GM21515 (cell line): ENCODE results near the gene NR2C2.
A peak's percentile ranks its signal among the peaks of the same experiment; 100 is the strongest.

ENCODE experiments used
- ATAC-seq: cut with Tn5 transposase; IDR thresholded peaks from one replicate; pipeline ENCODE4 v1.9.1; 2021; ENCODE audit not compliant: unreplicated experiment

NR2C2 gene

DNA sequence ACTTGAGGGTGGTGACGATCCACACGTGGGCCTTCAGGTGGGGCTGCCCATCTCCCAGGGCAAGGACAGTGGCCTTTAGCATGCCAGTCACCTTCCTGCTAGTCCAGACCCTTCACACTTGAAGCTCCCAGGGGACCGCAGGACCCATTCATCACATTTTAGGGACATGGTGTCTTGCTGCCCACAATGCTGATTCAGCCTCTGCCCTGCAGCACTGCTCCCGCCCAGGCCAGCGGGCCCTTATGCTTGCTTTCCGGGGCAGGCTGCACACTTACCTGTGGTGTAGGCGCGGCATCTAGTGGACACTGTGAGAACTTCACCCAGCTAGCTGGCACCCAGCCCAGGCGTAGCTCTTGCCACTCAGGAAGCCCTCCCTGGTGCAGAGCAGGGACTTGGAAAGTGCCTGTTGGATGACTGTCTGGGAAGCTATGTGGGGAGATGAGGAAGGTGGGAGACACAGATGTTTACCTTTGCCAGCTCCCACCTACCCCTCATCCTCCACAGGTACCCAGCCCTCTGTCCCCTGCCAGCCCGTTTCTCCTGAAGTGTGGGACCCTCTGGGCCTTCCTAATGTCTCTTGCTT, 26.3 kb upstream of the NR2C2 start:
- ATAC-seq: peak; percentile 60

DNA sequence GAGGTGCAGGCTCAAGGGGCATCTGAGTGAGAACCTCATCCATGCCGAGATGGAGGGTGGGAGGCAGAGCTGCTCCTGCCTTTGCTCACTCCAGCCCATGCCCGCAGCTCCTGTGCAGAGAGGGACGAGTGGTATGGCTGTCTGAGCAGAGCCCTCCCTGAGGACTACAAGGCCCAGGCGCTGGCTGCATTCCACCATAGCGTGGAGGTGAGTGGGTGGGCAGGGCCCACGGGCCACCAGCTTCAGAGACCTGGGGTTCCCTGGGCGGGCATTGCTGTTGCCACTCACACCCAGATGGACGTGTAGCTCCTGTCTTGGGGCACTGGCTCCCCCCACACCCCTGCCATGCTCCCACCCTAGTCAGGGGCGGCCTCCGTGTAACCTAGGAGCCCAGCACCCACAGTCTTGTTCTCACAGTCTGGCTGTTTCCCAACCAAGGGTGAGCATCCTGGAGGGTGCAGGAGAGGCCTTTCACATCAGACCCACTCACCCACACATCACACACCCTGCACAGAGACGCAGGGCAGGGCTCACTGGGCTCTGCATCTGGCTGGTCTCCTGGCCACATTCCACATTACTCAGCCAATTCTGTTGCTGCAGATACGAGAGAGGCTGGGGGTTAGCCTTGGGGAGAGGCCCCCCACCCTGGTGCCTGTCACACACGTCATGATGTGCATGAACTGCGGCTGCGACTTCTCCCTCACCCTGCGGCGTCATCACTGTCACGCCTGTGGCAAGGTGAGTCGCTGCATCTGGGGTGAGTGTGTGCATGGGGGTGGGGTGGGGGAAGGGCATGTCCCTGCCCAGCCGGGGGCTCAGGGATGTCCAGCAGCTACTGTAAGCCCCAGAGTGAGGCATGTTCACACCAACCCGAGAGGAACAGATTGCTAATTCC, 25.3 kb upstream of the NR2C2 start:
- ATAC-seq: no peak

DNA sequence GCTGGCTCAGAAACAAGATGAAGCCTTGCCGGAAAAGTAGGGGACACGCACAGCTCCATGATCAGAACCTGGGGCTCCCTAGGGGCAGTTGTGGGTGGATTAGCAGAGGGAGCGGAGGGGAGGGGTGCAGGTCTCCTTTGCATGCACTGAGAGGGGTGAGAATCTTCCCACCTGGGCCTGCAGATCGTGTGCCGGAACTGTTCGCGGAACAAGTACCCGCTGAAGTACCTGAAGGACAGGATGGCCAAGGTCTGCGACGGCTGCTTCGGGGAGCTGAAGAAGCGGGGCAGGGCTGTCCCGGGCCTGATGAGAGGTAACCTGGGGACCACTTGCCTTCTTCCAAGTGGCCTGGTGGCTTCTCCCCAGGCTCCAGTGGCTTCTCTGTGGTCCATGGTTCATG, 24.5 kb upstream of the NR2C2 start:
- no peak for ATAC-seq

DNA sequence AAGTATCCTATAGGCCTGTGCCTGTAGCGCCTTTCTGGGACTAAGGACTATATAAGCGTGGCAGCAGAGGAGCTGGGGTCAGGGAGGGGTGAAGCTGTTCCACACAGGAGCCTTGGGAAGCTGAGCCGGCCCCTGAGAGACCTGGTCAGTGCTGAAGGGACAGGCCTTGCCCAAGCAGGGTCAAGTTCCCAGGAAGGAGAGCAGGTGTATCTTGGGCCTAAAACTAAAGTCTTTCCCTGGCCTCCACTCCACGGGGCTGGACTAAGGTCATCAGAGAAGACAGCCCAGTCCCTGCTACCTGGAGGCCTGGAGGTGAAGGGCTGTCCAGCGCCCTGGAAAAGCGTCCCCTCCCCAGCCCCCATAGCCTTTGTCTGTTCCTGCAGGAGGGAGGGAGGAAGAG, 23.9 kb upstream of the NR2C2 start:
- ATAC-seq: no peak

DNA sequence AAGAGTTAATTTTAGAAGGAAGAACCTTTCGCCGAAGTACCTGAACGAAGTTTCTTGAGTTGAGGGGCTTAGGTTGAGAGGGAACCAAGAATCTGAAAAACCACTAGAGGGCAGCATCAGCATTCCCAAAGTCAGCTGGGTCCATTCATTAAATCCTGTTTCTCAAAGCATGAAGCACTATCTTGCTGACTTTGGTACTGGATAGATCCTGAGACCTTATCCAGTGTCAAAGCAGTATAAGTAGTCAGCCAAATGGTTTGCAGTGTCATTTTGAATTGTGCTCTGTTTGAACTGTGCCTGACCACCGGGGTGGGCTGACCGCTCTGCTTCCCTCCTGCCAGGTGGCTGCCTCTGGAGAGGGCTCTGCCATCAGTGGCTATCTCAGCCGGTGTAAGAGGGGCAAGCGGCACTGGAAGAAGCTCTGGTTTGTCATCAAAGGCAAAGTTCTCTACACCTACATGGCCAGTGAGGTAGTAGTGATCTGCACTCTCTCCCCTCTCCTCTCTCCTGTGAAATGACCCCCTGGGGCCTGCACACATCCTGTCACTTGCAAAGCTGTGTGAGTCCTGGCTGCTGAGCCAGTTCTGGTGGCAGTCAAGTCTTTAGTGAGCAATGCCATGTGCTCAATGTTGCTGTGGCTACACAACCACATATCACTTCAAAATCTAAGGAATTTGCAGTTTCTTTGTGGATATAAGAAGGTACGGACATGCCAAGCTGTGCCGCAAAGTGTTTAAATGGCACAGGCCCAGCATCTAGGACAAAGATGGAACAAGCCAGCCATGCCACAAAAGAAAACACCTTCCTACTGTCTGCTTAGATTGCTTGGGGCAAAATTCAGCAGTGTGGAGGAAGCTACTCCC, 21.4 kb upstream of the NR2C2 start:
- ATAC-seq: no peak

DNA sequence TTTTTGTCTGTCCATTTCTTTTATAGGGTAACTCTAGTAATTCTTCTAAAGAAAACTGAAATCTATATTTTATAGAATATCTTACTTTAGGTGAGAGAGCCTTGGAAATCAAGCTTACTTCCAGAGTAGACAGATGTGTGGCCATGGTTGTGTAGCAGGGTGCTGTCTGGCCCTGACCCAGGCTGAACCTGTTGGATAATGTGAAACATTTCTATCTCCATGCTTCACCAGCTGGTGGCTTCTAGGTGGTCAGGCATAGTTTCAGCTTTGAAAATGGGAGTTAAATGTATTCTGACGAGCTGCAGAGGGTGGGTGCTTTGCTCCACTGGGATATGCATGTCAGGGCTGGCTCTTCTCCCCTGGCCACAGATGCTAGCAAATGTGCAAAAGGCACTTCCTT, 20.8 kb upstream of the NR2C2 start:
- ATAC-seq: no peak

DNA sequence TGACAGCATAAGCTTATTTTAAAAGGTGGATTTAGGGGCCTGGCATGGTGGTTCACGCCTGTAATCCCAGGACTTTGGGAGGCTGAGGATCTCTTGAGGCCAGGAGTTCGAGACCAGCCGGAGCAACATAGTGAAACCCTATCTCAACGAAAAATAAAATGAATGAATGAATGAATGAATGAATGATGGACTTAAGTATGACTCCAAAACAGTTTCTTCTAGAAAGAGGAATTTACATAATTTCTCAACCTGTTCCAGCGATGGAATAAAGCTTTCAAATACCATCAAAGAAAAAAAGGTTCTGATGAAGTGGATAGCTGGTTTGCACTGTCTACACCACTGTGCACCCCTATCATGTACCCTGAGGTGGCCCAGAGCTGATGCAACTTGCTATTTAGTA, 20.1 kb upstream of the NR2C2 start:
- no peak for ATAC-seq

DNA sequence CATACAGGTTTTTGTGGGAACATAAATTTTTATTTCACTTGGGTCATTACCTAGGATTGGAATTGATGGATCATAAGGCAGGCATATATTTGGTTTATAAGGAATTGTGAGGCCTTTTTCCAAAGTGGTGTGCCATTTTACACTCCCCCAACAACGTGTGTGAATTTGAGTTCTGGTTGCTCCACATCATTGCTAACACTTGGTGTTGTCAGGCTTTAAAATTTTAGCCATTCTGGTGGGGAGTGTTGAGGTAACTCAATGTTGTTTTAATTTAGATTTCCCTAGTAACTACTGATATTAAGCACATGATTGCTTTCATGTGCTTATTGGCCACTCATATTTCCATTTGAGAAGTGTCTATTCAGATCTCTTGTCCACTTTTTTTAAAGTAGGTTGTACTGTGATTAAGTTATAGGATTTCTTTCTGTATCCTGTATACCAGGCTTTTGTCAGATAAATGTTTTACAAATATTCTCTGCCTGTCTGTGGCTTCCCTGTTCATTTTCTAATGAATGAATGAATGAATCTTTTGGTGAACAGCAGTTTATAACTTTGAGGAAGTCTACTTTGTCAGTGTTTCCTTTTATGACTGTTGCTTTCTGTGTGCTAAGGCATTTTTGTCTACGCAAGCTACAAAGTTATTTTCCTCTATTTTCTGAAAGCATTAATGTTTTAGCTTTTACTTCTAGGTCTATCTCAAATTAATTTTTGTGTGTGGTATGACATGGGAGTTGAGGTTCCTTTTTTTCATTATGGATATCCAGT, 17.9 kb upstream of the NR2C2 start:
- ATAC-seq: no peak

DNA sequence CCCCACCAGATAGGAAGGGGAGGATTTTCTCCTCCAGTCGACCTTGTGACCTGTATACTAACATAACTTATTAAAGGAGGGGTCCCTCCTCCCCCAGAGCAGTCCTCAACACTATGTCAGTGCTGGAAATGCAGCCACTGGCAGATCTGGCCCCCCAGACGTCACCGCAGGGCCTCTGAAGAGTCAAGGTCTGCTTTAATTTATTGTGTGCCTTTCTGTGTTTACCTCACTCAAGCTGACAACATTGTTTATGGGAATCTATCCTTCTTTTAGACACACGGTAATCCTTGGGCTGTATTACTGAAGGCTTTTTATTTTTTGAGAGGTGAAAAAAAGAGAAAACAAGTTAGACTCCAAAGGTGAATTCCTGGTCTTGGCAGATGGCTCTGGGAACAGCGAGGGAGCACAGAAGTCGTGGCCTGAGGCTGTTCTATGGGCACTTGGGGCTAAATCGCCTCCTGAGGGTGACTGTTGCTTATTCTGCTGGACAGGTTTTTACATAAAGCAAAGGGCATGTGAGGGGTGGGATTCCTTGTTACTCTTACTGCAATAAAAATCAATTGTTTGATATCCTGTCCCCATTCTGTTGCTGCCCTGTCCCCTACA, 13.5 kb upstream of the NR2C2 start:
- no peak for ATAC-seq

DNA sequence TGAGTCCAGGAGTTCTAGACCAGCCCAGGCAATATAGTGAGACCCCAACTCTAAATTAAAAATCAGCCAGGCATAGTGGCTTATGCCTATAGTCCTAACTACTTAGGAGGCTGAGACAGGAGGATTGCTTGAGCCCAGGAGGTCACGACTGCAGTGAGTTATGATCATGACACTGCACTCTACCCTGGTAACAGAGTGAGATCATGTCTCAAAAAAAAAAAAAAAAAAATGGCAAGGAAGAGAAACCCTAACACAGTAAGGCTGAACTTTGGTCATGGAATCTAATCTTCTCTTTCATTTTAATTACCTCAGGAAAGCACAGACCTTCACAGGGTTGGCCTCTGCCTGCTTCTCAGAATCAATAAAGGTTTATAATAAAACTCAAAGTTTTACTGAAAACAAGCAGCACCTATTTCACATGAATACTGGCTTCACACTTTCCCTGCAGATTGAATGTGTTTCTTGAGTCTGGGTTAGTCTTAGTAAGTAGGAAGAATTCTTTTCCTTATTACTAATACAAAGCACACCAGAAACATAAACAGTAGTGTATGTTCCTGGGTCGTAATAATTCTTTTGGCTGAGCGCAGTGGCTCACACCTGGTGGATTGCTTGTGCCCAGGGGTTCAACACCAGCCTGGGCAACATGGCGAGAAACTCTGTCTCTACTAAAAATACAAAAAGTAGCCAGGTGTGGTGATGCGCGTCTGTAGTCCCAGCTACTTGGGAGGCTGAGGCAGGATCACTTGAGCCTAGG, 11.6 kb upstream of the NR2C2 start:
- ATAC-seq: no peak

DNA sequence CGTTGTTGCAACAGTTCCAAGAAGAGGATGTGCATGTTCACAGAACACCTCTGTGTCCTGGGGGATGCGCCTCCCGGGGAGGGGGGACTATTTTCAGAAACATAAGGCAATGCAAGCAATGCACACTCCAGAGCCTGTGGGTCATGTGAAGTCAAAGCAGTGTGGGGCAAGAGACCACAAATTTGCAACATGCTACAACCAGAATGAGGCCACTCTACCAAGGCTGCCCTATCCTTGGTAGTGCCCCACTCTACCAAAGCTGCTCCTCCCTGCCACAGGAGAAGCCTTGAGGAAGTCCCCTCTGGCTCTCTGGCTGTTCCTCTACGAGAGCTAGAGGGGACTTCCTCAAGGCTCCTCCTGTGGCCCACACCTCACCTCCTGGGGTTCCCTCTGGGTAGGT, 8.4 kb upstream of the NR2C2 start:
- ATAC-seq: no peak

DNA sequence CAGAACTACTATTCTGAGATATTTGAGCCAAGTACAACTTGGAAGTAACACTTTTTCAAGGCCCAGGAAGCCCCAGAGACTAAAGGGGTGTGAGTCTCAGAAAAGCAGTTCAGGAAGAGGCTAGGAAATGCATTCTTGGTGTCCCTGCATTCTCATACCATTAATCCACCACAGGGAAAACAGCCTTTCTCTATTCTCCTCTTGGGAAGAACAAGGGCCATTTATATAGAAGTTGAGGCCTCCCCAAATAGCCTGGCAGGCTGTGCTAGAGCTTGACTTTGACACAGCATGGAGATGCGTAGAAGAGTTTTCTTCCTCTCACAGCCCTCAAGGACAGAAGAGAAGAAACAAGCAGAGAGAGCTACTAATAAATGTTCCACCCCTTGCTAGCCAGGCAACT, 5.5 kb upstream of the NR2C2 start:
- ATAC-seq: no peak

DNA sequence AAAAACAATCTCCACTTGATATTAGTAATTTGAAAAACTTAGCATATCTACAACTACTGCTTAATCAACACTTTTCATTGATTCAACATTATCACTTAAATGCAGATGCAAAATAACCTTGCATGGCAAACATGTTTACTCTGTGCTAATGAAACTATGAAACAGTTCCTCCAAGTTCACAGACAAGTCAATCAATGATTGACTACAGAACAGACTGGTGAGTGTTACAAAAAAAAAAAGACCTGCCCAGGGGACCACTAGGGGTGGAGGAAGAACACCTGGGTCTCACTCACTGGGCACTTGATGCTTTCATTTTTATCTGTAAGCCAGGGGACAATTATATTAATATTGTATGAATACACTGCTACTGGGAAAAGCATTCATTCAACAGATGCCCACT, 4.3 kb upstream of the NR2C2 start:
- ATAC-seq: no peak

DNA sequence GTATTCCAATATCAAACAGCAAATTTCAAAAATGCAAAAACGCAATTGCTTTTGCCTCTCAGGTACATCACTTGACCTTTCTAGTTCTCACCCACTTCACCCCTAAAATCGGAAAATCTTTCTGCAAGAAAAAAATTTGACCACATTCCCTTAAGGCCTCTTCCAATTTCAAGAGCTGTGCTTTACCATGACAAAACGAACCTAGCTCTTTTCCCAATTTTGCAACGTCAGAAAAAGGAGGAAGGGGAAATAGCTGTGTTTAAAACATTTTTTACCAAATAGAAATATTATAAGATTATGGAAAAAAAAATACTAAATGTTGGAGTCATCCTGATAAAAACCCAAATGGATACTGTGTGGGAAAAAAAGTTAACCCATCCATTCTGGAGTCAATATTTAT, 1.1 kb upstream of the NR2C2 start:
- ATAC-seq: no peak

DNA sequence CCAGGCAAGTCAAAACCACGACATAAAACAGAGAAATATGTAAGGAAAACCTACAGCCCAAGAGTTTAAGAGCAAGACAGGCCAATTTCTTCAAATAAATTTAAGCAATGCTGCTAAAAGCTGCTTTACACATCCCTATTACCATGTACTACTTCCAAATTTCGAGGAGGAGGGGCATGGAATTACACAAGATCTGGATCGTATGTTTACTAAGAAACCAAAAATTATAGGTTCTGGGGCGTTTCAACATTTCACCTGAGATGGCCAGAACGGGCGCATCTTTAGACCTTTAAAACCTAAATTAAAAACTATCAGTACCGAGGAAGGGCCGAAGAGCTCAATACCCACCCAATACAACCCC, 664 bp upstream of the NR2C2 start:
- ATAC-seq: no peak

DNA sequence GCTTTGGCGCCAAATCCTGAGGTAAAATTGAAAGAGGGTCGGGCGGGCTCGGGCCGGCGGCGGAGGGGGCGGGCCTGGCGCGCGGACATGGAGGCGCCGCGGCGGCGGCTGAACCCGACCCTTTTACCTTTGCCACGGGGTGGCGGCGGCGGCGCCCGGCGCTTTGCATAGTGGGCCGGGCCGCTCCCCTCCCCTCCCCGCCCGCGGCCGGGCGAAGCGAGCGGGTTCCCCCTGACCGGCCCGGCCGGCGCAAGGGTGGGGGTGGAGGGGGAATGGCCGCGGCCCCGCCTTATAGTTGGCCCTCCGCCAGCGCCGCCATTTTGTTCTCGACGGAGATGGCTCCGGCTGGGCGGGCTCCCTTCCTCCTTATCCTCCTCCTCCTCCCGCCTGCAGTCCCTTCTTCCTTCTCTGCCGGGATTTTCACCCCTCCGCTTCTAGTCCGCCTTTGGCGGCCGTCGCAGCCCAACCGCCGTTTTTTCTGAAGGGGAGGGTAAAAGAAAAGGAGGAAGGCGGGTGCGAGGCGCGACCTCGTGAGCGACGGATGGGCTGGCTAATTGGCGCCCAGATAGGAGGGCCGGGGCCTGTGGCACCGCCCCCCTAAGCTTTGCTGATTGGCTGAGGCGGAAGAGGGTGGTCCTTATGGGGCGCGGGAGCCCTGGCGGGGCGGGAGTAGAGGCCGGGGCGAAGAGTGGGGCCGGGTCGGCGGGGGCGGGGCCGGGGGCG, 664 bp downstream of the NR2C2 start:
- peak; percentile 86 for ATAC-seq

DNA sequence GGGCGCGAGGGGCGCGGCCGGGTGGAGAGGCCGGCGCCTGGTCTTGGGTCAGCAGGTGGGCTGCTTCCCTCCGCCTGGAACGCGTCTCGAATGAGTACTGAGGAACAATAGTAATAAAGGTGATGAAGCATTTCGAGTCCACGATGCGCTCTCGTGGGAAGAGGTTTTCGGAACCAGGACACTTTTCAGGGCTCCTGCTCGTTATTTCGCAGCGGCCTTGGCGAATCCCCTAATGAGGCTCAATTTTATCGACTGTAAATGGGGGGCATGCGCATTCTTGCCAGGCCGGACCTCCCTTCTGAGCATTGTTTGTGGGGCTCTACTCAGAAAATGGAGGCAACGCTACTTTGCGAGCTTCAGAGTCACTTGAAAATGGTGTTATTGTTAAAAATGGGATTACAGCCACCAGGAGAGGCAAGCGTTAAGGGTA, 1.2 kb downstream of the NR2C2 start:
- no peak for ATAC-seq

DNA sequence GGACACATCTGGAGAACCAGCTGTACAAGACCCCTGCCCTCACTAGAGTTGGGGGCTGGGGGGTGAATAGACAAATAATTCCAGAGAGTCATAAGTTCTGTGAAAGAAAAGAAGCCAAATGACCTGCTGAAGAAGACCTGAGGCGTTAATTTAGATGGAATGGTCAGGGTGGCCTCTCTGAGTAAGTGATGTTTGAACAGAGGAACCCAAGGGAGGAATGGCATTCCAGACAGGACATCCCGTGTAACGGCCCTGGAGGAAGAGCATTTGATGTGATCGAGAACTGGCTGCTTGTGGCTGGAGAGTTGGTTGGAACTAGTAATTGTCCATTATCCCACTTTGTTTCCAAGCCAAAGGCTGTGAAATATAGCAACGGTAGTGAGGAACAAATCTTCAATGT, 1.7 kb downstream of the NR2C2 start:
- ATAC-seq: no peak

DNA sequence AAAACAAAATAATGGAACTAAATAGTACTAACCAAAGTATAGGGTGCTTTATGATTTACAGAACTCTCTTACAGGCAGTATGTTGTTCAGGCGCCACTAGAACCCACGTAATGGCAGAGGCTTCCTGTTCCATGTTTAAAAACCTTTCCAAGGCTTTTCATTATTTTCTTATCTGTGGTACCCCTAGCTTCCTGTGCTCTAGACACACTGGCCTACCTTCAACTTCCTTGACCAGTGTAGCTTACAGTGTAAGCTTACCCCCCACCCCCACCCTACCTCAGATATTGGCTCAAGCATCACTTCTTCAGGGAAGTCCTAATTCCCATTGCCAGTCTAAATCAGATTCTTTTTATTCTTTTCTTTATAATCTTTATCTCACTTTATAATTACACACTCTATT, 2.9 kb downstream of the NR2C2 start:
- no peak for ATAC-seq
